GM06990 (cell line): ENCODE measurements around the gene CACNB2.

Experiments used
- DNase-seq: peaks from one replicate; pipeline ENCODE4 v3.0.0-alpha.2; 2011; ENCODE audit not compliant: insufficient read length; ENCODE audit errors: extremely low read depth
- H3K27me3 ChIP-seq: replicated peaks from 2 replicates; pipeline ENCODE4 v1.6.0; 2011; ENCODE audit warnings: low read length; ENCODE audit not compliant: control insufficient read depth, insufficient read depth
- H3K36me3 ChIP-seq: 2 replicates; pipeline ENCODE4 v1.5.1; 2011; ENCODE audit warnings: low read length; ENCODE audit not compliant: control insufficient read depth, insufficient read depth
- H3K4me3 ChIP-seq: replicated peaks from 2 replicates; pipeline ENCODE4 v1.5.1; 2011; ENCODE audit warnings: low read depth, mild to moderate bottlenecking, control low read depth, low read length
- CTCF ChIP-seq: IDR thresholded peaks from 2 replicates; pipeline ENCODE4 v1.5.1; 2011; ENCODE audit warnings: low read length, control low read depth, mild to moderate bottlenecking, inconsistent platforms; ENCODE audit not compliant: insufficient read depth, poor library complexity, severe bottlenecking

Gene CACNB2

GRCh38 chr10:18476076-18476647 lies 335.9 kb downstream of the CACNB2 start:
- Histone ChIP-seq H3K27me3 (no peaks in the 10 kb centered on the region), H3K36me3 (no peaks in the 10 kb centered on the region), H3K4me3 (no peak overlapping the region)
- no peak for DNase-seq
- no peak for TF ChIP-seq CTCF

- Histone ChIP-seq H3K27me3 (no peaks in the 10 kb centered on the region), H3K4me3 (no peak overlapping the region), H3K36me3 (no peaks in the 10 kb centered on the region)
- no peak for TF ChIP-seq CTCF
- no peak for DNase-seq
These were observed 338.1 kb downstream of the CACNB2 start for GRCh38 chr10:18478354-18478753.

DNA sequence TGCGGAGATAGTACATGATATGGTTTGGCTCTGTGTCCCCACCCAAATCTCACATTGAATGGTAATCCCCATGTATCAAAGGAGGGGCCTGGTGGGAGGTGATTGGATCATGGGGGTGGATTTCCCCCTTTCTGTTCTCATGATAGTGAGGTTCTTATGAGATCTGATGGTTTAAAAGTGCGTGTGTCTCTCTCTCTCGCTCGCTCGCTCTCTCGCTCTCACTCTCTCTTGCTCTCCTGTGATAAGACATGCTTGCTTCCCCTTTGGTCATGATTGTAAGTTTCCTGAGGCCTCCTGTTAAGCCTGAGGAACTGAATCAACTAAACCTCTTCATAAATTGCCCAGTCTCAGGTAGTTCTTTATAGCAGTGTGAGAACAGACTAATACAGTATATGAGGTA lies 339.3 kb downstream of the CACNB2 start:
- no peak for DNase-seq
- Histone ChIP-seq H3K27me3 (no peaks in the 10 kb centered on the region), H3K36me3 (no peaks in the 10 kb centered on the region), H3K4me3 (no peak overlapping the region)
- TF ChIP-seq CTCF, result no peak

- no peaks in the 10 kb centered on the region for H3K27me3 ChIP-seq
- DNase-seq, result no peak
- no peaks in the 10 kb centered on the region for H3K36me3 ChIP-seq
- H3K4me3 ChIP-seq, result no peak overlapping the region
- no peak for TF ChIP-seq CTCF
These were observed 343.4 kb downstream of the CACNB2 start for GRCh38 chr10:18483516-18484186.

- Histone ChIP-seq H3K36me3 (no peaks in the 10 kb centered on the region), H3K4me3 (no peak overlapping the region), H3K27me3 (no peaks in the 10 kb centered on the region)
- no peak for TF ChIP-seq CTCF
- no peak for DNase-seq
These were observed 346.2 kb downstream of the CACNB2 start for GRCh38 chr10:18486438-18486837.
